GM21786 (cell line): ENCODE measurements around the gene EMILIN2.

Experiments used
- ATAC-seq: cut with Tn5 transposase; IDR thresholded peaks from one replicate; pipeline ENCODE4 v1.9.1; 2021; ENCODE audit not compliant: unreplicated experiment

The EMILIN2 gene

GRCh38 chr18:2948038-2948437, 101.2 kb downstream of the EMILIN2 start:
- no peak for ATAC-seq

- ATAC-seq: no peak
Observed at GRCh38 chr18:2952605-2953004, 105.8 kb downstream of the EMILIN2 start.

- ATAC-seq: no peak
Observed at GRCh38 chr18:2953935-2954653, 107.3 kb downstream of the EMILIN2 start.

- no peak for ATAC-seq
Observed at GRCh38 chr18:2954869-2955645, 108.3 kb downstream of the EMILIN2 start.

- ATAC-seq: no peak
Observed at GRCh38 chr18:2956056-2956455, 109.2 kb downstream of the EMILIN2 start.

GRCh38 chr18:2958819-2959298, 112.1 kb downstream of the EMILIN2 start:
- ATAC-seq: peak; percentile 34

GRCh38 chr18:2959341-2959740, 112.5 kb downstream of the EMILIN2 start:
- no peak for ATAC-seq

GRCh38 chr18:2960983-2961696, 114.3 kb downstream of the EMILIN2 start:
- no peak for ATAC-seq

- no peak for ATAC-seq
Observed at GRCh38 chr18:2961821-2962220, 115.0 kb downstream of the EMILIN2 start.

- ATAC-seq: no peak
Observed at GRCh38 chr18:2963048-2963447, 116.2 kb downstream of the EMILIN2 start.

- ATAC-seq: no peak
Observed at GRCh38 chr18:2964361-2965010, 117.7 kb downstream of the EMILIN2 start.
